ENCODE measurements around the gene HIVEP1.

HIVEP1 gene

GRCh38 chr6:12012038-12012557 lies at the start of gene HIVEP1:
TSS of gene HIVEP1 (plus strand) at chr6:12012312. CDS start at chr6:12015629, 3,317 bp downstream.
- Mint-ChIP-seq H3K27ac (peak within 1 kb of the TSS; percentile 100), H3K36me3 (ENCODE audit: low read depth) (peaks cover 29% of the 10 kb centered on the region), H3K27me3 (peaks cover 3% of the 10 kb centered on the region), H3K9me3 (peaks cover under 1% of the 10 kb centered on the region), H3K4me1 (ENCODE audit: low read depth) (peaks cover 24% of the 10 kb centered on the region), H3K4me3 (peak within 1 kb of the TSS; percentile 90)
- intact Hi-C loops (cut with micrococcal nuclease): no loop called here

GRCh38 chr6:11963756-11964500 lies 48.2 kb upstream of the HIVEP1 start:
- Mint-ChIP-seq H3K4me3 (no peak overlapping the region), H3K4me1 (ENCODE audit: low read depth) (peaks cover 4% of the 10 kb centered on the region), H3K36me3 (ENCODE audit: low read depth) (no peaks in the 10 kb centered on the region), H3K27me3 (no peaks in the 10 kb centered on the region), H3K9me3 (no peaks in the 10 kb centered on the region), H3K27ac (no peak overlapping the region)
- intact Hi-C loops (cut with micrococcal nuclease): no loop called here

- peaks cover 4% of the 10 kb centered on the region for H3K4me1 Mint-ChIP-seq (ENCODE audit: low read depth)
- no peak overlapping the region for H3K4me3 Mint-ChIP-seq
- no peak overlapping the region for H3K27ac Mint-ChIP-seq
- intact Hi-C loops (cut with micrococcal nuclease): no loop called here
- H3K36me3 Mint-ChIP-seq (ENCODE audit: low read depth): no peaks in the 10 kb centered on the region
- H3K9me3 Mint-ChIP-seq: no peaks in the 10 kb centered on the region
- no peaks in the 10 kb centered on the region for H3K27me3 Mint-ChIP-seq
Observed at GRCh38 chr6:11964729-11965335, 47.3 kb upstream of the HIVEP1 start.

- Mint-ChIP-seq H3K36me3 (ENCODE audit: low read depth) (no peaks in the 10 kb centered on the region), H3K9me3 (no peaks in the 10 kb centered on the region), H3K27me3 (no peaks in the 10 kb centered on the region), H3K27ac (no peak overlapping the region), H3K4me1 (ENCODE audit: low read depth) (peaks cover 4% of the 10 kb centered on the region), H3K4me3 (no peak overlapping the region)
- intact Hi-C loops (cut with micrococcal nuclease): no loop called here
Observed at GRCh38 chr6:11965499-11965898, 46.6 kb upstream of the HIVEP1 start.

GRCh38 chr6:11968241-11968806 lies 43.8 kb upstream of the HIVEP1 start:
- Mint-ChIP-seq H3K27me3 (peaks cover 2% of the 10 kb centered on the region), H3K36me3 (ENCODE audit: low read depth) (no peaks in the 10 kb centered on the region), H3K4me1 (ENCODE audit: low read depth) (peaks cover 4% of the 10 kb centered on the region), H3K9me3 (no peaks in the 10 kb centered on the region), H3K27ac (no peak overlapping the region), H3K4me3 (no peak overlapping the region)
- intact Hi-C loops (cut with micrococcal nuclease): no loop called here

- intact Hi-C loops (cut with micrococcal nuclease): no loop called here
- Mint-ChIP-seq H3K27me3 (peaks cover 2% of the 10 kb centered on the region), H3K4me3 (no peak overlapping the region), H3K36me3 (ENCODE audit: low read depth) (no peaks in the 10 kb centered on the region), H3K9me3 (no peaks in the 10 kb centered on the region), H3K27ac (no peak overlapping the region), H3K4me1 (ENCODE audit: low read depth) (peaks cover 4% of the 10 kb centered on the region)
Observed at GRCh38 chr6:11969092-11969491, 43.0 kb upstream of the HIVEP1 start.

GRCh38 chr6:11970114-11970513 lies 42.0 kb upstream of the HIVEP1 start:
- H3K27ac Mint-ChIP-seq: no peak overlapping the region
- no peaks in the 10 kb centered on the region for H3K9me3 Mint-ChIP-seq
- H3K4me3 Mint-ChIP-seq: no peak overlapping the region
- H3K4me1 Mint-ChIP-seq (ENCODE audit: low read depth): peaks cover 3% of the 10 kb centered on the region
- no peaks in the 10 kb centered on the region for H3K36me3 Mint-ChIP-seq (ENCODE audit: low read depth)
- intact Hi-C loops (cut with micrococcal nuclease): loop anchor here (5.0 kb wide), 1 partner anchor 37 kb away; no protein-coding TSS in a partner anchor
- H3K27me3 Mint-ChIP-seq: peaks cover 2% of the 10 kb centered on the region

GRCh38 chr6:11971154-11971553 lies 41.0 kb upstream of the HIVEP1 start:
- no peak overlapping the region for H3K27ac Mint-ChIP-seq
- intact Hi-C loops (cut with micrococcal nuclease): loop anchor here (5.0 kb wide), 1 partner anchor 36 kb away; no protein-coding TSS in a partner anchor

GRCh38 chr6:11972270-11972669 lies 39.8 kb upstream of the HIVEP1 start:
- Mint-ChIP-seq H3K36me3 (ENCODE audit: low read depth) (no peaks in the 10 kb centered on the region), H3K4me1 (ENCODE audit: low read depth) (peaks cover 13% of the 10 kb centered on the region), H3K9me3 (no peaks in the 10 kb centered on the region), H3K27me3 (peaks cover 2% of the 10 kb centered on the region), H3K4me3 (no peak overlapping the region), H3K27ac (no peak overlapping the region)
- intact Hi-C loops (cut with micrococcal nuclease): loop anchor here (5.0 kb wide), 1 partner anchor 35 kb away; no protein-coding TSS in a partner anchor

More at GRCh38 chr6:11971154-11971553, 41.0 kb upstream of the HIVEP1 start:
- H3K9me3 Mint-ChIP-seq: no peaks in the 10 kb centered on the region
- H3K27me3 Mint-ChIP-seq: peaks cover 2% of the 10 kb centered on the region
- no peaks in the 10 kb centered on the region for H3K36me3 Mint-ChIP-seq (ENCODE audit: low read depth)
- no peak overlapping the region for H3K4me3 Mint-ChIP-seq
- H3K4me1 Mint-ChIP-seq (ENCODE audit: low read depth): peaks cover 6% of the 10 kb centered on the region

- no peaks in the 10 kb centered on the region for H3K9me3 Mint-ChIP-seq
- H3K36me3 Mint-ChIP-seq (ENCODE audit: low read depth): no peaks in the 10 kb centered on the region
- no peak overlapping the region for H3K4me3 Mint-ChIP-seq
- H3K4me1 Mint-ChIP-seq (ENCODE audit: low read depth): peaks cover 13% of the 10 kb centered on the region
- intact Hi-C loops (cut with micrococcal nuclease): loop anchor here (5.0 kb wide), 1 partner anchor 34 kb away; no protein-coding TSS in a partner anchor
- peaks cover 2% of the 10 kb centered on the region for H3K27me3 Mint-ChIP-seq
- H3K27ac Mint-ChIP-seq: no peak overlapping the region
Observed at GRCh38 chr6:11972806-11973205, 39.3 kb upstream of the HIVEP1 start.

- intact Hi-C loops (cut with micrococcal nuclease): loop anchor here (5.0 kb wide), 1 partner anchor 34 kb away; no protein-coding TSS in a partner anchor
- Mint-ChIP-seq H3K27me3 (peaks cover 2% of the 10 kb centered on the region), H3K4me3 (no peak overlapping the region), H3K36me3 (ENCODE audit: low read depth) (no peaks in the 10 kb centered on the region), H3K9me3 (no peaks in the 10 kb centered on the region), H3K4me1 (ENCODE audit: low read depth) (peaks cover 13% of the 10 kb centered on the region), H3K27ac (no peak overlapping the region)
Observed at GRCh38 chr6:11973238-11973637, 38.9 kb upstream of the HIVEP1 start.

- no peaks in the 10 kb centered on the region for H3K9me3 Mint-ChIP-seq
- no peak overlapping the region for H3K27ac Mint-ChIP-seq
- no peaks in the 10 kb centered on the region for H3K36me3 Mint-ChIP-seq (ENCODE audit: low read depth)
- intact Hi-C loops (cut with micrococcal nuclease): loop anchor here (5.0 kb wide), 1 partner anchor 33 kb away; no protein-coding TSS in a partner anchor
- H3K27me3 Mint-ChIP-seq: peaks cover 2% of the 10 kb centered on the region
- no peak overlapping the region for H3K4me3 Mint-ChIP-seq
- H3K4me1 Mint-ChIP-seq (ENCODE audit: low read depth): peaks cover 13% of the 10 kb centered on the region
Observed at GRCh38 chr6:11974089-11974488, 38.0 kb upstream of the HIVEP1 start.

GRCh38 chr6:11975353-11975977 lies 36.6 kb upstream of the HIVEP1 start:
- no peak overlapping the region for H3K4me3 Mint-ChIP-seq
- no peaks in the 10 kb centered on the region for H3K9me3 Mint-ChIP-seq
- H3K27ac Mint-ChIP-seq: peak overlapping the region; percentile 64
- intact Hi-C loops (cut with micrococcal nuclease): no loop called here
- H3K4me1 Mint-ChIP-seq (ENCODE audit: low read depth): peaks cover 13% of the 10 kb centered on the region
- peaks cover 2% of the 10 kb centered on the region for H3K27me3 Mint-ChIP-seq
- H3K36me3 Mint-ChIP-seq (ENCODE audit: low read depth): no peaks in the 10 kb centered on the region
